Measurements from ENCODE around the gene TMEM114.

DNA sequence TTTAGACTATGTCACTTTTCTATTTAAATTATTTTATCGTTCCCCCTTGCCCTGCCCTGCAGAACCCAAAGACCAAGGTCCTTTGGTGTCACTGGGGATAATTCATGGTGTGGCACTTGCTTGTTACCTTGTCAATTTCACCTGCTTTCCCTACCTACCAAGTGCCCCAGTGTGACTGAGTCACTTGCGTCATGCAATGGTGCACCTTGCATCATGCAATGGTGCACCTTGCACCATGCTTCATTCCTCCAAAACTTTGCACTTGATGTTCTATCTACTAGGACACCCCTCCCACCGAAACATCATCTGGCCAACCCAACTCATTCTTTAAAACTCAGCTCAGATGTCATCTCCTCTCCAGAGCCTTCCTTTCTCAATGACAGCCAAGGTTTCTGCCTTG, 47.1 kb downstream of the TMEM114 start:
- TF ChIP-seq CTCF (IDR thresholded peaks at IDR 0.05) (no peak), POLR2A (IDR thresholded peaks at IDR 0.05) (no peak)
